Kasumi-1 (cell line): Measurements from ENCODE around the gene PCDHB13.
"Not testable (repeated sequence)": the region's sequence is repeated elsewhere in the genome, so short reads cannot be mapped to it uniquely, and the experiment has no call there.

Experiments used
- DNase-seq, 2 experiments: peaks; one replicate each; lab custom pipeline; 2025; lab: John Stamatoyannopoulos, UW

Gene PCDHB13

DNA sequence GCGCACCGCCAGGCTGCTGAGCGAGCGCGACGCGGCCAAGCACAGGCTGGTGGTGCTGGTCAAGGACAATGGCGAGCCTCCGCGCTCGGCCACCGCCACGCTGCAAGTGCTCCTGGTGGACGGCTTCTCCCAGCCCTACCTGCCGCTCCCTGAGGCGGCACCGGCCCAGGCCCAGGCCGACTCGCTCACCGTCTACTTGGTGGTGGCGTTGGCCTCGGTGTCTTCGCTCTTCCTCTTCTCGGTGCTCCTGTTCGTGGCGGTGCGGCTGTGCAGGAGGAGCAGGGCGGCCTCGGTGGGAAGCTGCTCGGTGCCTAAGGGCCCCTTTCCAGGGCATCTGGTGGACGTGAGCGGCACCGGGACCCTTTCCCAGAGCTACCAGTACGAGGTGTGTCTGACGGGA is 12.1 kb upstream of the PCDHB13 start:
- not testable (repeated sequence) for DNase-seq

- DNase-seq = no peak
Observed at GRCh38 chr5:141208478-141208877, 5.2 kb upstream of the PCDHB13 start, which contains the start of gene PCDHB12. Gene PCDHB12, plus strand, starts transcription at chr5:141208719. Its CDS starts 189 bp downstream, at chr5:141208908.

- DNase-seq = not testable (repeated sequence)
Observed at GRCh38 chr5:141210281-141210680, 3.4 kb upstream of the PCDHB13 start.

- not testable (repeated sequence) for DNase-seq
Observed at GRCh38 chr5:141210849-141211248, 2.9 kb upstream of the PCDHB13 start.

GRCh38 chr5:141214583-141214982 is 864 bp downstream of the PCDHB13 start:
- DNase-seq = not testable (repeated sequence)

- not testable (repeated sequence) for DNase-seq
Observed at GRCh38 chr5:141215504-141215903, 1.8 kb downstream of the PCDHB13 start.

DNA sequence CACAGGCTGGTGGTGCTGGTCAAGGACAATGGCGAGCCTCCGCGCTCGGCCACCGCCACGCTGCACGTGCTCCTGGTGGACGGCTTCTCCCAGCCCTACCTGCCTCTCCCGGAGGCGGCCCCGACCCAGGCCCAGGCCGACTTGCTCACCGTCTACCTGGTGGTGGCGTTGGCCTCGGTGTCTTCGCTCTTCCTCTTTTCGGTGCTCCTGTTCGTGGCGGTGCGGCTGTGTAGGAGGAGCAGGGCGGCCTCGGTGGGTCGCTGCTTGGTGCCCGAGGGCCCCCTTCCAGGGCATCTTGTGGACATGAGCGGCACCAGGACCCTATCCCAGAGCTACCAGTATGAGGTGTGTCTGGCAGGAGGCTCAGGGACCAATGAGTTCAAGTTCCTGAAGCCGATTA is 2.3 kb downstream of the PCDHB13 start:
- DNase-seq = not testable (repeated sequence)

DNA sequence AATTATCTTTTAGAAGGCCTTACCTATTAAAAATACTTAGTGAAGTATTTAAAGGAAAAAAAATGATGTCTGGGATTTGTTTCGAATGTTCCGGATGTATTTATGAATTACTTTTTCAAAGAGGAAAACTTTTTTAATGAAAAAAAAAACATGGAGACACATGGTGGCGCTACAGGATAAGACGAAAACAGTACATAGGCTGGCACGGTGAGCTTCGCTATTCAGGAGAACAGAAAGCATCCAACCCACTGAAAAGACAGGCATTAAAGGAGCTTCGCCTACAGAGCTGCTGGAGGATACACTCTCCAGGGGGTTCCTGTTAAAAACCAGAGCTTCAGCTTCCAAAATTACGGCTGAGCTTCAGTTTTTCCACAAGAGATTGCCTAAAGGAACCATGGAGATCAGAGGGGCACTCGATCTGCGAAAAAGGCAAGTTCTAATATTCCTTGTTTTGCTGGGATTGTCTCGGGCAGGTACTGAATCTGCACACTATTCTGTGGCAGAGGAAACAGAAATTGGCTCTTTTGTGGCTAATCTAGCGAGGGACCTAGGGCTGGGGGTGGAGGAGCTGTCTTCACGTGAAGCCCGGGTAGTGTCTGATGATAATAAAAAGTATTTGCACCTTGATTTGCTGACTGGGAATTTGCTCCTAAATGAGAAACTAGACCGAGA is 9.5 kb downstream of the PCDHB13 start, which contains the start of gene PCDHB14:
Gene PCDHB14, plus strand, starts transcription at position 232 of the 672 bp plus-strand sequence. Its CDS starts 163 bp downstream, at position 395.
- DNase-seq = peak; percentile 61 to 78

GRCh38 chr5:141224844-141225243 is 11.1 kb downstream of the PCDHB13 start:
- DNase-seq = not testable (repeated sequence)

DNA sequence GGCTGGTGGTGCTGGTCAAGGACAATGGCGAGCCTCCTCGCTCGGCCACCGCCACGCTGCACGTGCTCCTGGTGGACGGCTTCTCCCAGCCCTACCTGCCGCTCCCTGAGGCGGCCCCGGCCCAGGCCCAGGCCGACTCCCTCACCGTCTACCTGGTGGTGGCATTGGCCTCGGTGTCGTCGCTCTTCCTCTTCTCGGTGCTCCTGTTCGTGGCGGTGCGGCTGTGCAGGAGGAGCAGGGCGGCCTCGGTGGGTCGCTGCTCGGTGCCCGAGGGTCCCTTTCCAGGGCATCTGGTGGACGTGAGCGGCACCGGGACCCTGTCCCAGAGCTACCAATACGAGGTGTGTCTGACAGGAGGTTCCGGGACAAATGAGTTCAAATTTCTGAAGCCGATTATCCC is 11.7 kb downstream of the PCDHB13 start:
- not testable (repeated sequence) for DNase-seq

GRCh38 chr5:141234109-141234667 is 20.5 kb downstream of the PCDHB13 start:
- no peak for DNase-seq

GRCh38 chr5:141235922-141236321 is 22.2 kb downstream of the PCDHB13 start:
- DNase-seq = not testable (repeated sequence)

DNA sequence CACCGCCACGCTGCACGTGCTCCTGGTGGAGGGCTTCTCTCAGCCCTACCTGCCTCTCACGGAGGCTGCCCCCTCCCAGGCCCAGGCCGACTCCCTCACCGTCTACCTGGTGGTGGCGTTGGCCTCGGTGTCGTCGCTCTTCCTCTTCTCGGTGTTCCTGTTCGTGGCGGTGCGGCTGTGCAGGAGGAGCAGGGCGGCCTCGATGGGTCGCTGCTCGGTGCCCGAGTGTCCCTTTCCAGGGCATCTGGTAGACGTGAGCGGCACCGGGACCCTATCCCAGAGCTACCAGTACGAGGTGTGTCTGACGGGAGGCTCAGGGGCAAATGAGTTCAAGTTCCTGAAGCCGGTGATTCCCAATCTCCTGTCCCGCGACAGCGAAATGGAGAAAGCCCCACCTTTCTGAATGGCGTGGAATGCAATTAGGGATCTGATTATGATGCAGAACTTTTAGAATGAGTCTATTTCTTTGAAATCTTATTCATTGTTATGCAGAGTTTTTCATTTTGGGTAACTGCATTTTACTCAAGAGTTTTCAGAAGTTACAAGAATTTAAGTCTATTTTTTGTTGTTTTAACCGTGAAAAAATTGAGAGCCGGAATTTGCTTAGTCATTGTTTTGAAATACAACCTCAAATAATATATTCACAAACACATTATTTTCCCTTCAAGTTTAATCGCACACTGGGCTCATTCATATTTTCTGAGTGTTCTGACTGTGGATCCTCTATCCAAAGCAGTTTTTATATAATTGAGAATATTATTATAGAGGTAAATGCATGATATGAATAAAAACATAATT is 23.0 kb downstream of the PCDHB13 start:
- no peak for DNase-seq

- DNase-seq = no peak
Observed at GRCh38 chr5:141241496-141241895, 27.8 kb downstream of the PCDHB13 start.

DNA sequence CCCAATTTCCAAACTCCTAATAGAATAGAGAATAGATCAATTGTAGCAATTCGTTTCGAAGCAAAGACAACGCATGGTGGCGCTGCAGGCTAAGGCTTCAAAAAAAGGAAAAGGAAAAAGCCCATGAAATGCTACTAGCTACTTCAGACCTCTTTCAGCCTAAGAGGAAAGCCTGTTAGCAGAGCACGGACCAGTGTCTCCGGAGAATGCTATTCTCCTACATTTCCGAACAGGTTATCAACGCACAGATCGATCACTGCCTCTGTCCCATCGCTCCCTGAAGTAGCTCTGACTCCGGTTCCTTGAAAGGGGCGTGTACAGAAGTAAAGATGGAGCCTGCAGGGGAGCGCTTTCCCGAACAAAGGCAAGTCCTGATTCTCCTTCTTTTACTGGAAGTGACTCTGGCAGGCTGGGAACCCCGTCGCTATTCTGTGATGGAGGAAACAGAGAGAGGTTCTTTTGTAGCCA is 31.6 kb downstream of the PCDHB13 start, which contains the start of gene PCDHB15:
Gene PCDHB15, plus strand, starts transcription at position 146 of the 468 bp plus-strand sequence. Its CDS starts 184 bp downstream, at position 330.
- DNase-seq = no peak

DNA sequence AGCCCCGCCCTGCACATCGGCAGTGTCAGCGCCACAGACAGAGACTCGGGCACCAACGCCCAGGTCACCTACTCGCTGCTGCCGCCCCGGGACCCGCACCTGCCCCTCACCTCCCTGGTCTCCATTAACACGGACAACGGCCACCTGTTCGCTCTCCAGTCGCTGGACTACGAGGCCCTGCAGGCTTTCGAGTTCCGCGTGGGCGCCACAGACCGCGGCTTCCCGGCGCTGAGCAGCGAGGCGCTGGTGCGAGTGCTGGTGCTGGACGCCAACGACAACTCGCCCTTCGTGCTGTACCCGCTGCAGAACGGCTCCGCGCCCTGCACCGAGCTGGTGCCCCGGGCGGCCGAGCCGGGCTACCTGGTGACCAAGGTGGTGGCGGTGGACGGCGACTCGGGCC is 33.3 kb downstream of the PCDHB13 start:
- not testable (repeated sequence) for DNase-seq

- DNase-seq = not testable (repeated sequence)
Observed at GRCh38 chr5:141247434-141247833, 33.7 kb downstream of the PCDHB13 start.

GRCh38 chr5:141250576-141250975 is 36.9 kb downstream of the PCDHB13 start:
- no peak for DNase-seq

- no peak for DNase-seq
Observed at GRCh38 chr5:141258464-141258863, 44.7 kb downstream of the PCDHB13 start.

DNA sequence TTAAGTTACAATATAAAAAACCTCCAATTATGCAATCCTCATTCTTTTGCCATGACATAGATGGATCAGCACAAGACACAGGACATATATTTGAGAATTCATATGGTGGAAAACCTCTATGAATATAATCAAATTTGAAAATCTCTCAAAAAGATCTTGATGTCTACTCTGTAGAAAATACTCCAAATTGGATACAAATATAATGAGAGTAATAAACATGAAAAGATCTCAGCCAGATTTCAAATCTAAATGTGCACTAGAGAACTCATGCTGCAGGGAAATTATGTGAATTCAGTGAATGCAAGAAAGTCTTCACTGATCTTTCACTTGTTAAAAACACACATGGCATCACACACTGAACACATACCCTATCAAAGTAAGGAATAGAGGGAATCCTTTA is 45.2 kb downstream of the PCDHB13 start:
- no peak for DNase-seq

- DNase-seq = peak; percentile 9 to 15
Observed at GRCh38 chr5:141260458-141261237, 46.9 kb downstream of the PCDHB13 start.

GRCh38 chr5:141261238-141261546 is 47.5 kb downstream of the PCDHB13 start:
- no peak for DNase-seq
